Measurements from ENCODE around the gene ZNF474.

ZNF474 gene

GRCh38 chr5:122156724-122157325, 27.5 kb downstream of the ZNF474 start:
- H2AFZ ChIP-seq = no peak overlapping the region

GRCh38 chr5:122162100-122162638, 32.8 kb downstream of the ZNF474 start:
- Histone ChIP-seq H3K9me3 (ENCODE audit: control insufficient read depth, low read length) (no peaks in the 10 kb centered on the region), H3K27me3 (ENCODE audit: control insufficient read depth, insufficient read depth, low read length) (no peaks in the 10 kb centered on the region), H3K9ac (no peak overlapping the region), H3K4me3 (ENCODE audit: low read depth, low read length) (no peak overlapping the region), H2AFZ (no peak overlapping the region), H3K36me3 (ENCODE audit: control insufficient read depth, insufficient read depth, low read length) (no peaks in the 10 kb centered on the region), H3K79me2 (no peaks in the 10 kb centered on the region), H3K4me2 (ENCODE audit: low read length) (no peak overlapping the region), H3K4me1 (no peaks in the 10 kb centered on the region), H3K27ac (no peak overlapping the region)
- TF ChIP-seq CTCF (IDR thresholded peaks at IDR 0.05) = no peak

More at GRCh38 chr5:122156724-122157325, 27.5 kb downstream of the ZNF474 start:
- Histone ChIP-seq H3K4me3 (ENCODE audit: low read depth, low read length) (no peak overlapping the region), H3K27ac (no peak overlapping the region), H3K4me2 (ENCODE audit: low read length) (no peak overlapping the region), H3K36me3 (ENCODE audit: control insufficient read depth, insufficient read depth, low read length) (no peaks in the 10 kb centered on the region), H3K27me3 (ENCODE audit: control insufficient read depth, insufficient read depth, low read length) (no peaks in the 10 kb centered on the region), H3K79me2 (no peaks in the 10 kb centered on the region), H3K9ac (no peak overlapping the region), H3K9me3 (ENCODE audit: control insufficient read depth, low read length) (no peaks in the 10 kb centered on the region), H3K4me1 (no peaks in the 10 kb centered on the region)
- TF ChIP-seq CTCF (IDR thresholded peaks at IDR 0.05) = no peak

GRCh38 chr5:122163121-122164069, 34.0 kb downstream of the ZNF474 start:
- Histone ChIP-seq H3K27ac (no peak overlapping the region), H3K27me3 (ENCODE audit: control insufficient read depth, insufficient read depth, low read length) (no peaks in the 10 kb centered on the region), H3K79me2 (no peaks in the 10 kb centered on the region), H3K9me3 (ENCODE audit: control insufficient read depth, low read length) (no peaks in the 10 kb centered on the region), H2AFZ (no peak overlapping the region), H3K4me2 (ENCODE audit: low read length) (no peak overlapping the region), H3K4me3 (ENCODE audit: low read depth, low read length) (no peak overlapping the region), H3K9ac (no peak overlapping the region), H3K36me3 (ENCODE audit: control insufficient read depth, insufficient read depth, low read length) (no peaks in the 10 kb centered on the region), H3K4me1 (no peaks in the 10 kb centered on the region)
- no peak for TF ChIP-seq CTCF (IDR thresholded peaks at IDR 0.05)

GRCh38 chr5:122164070-122164435, 34.7 kb downstream of the ZNF474 start:
- Histone ChIP-seq H3K9me3 (ENCODE audit: control insufficient read depth, low read length) (no peaks in the 10 kb centered on the region), H3K36me3 (ENCODE audit: control insufficient read depth, insufficient read depth, low read length) (no peaks in the 10 kb centered on the region), H2AFZ (no peak overlapping the region), H3K27me3 (ENCODE audit: control insufficient read depth, insufficient read depth, low read length) (no peaks in the 10 kb centered on the region), H3K27ac (no peak overlapping the region), H3K4me2 (ENCODE audit: low read length) (no peak overlapping the region), H3K4me3 (ENCODE audit: low read depth, low read length) (no peak overlapping the region), H3K9ac (no peak overlapping the region), H3K79me2 (no peaks in the 10 kb centered on the region), H3K4me1 (no peaks in the 10 kb centered on the region)
- no peak for TF ChIP-seq CTCF (IDR thresholded peaks at IDR 0.05)

Data from parathyroid adenoma (tissue), 2 donors.